IMR-90 (cell line): ENCODE results near the gene IL18. TPM values are rescaled to one million over a fixed set of nuclear protein-coding genes. Genes with fewer than 3 reads are reported as not detected.

ENCODE experiments used
- ATAC-seq: fragments of 200-7000 bp; cut with Tn5 transposase; 2 replicates; pipeline ENCODE4 v1.9.1; 2020; ENCODE audit warnings: low read depth, mild to moderate bottlenecking, moderate library complexity
- BruUV-seq: library from RNA; stranded (reverse); fragments of 400-500 nt; replicated peaks from 2 replicates; lab custom pipeline; 2021; lab: Mats Ljungman, UMichigan
- CTCF ChIA-PET: fragments of 300-600 bp; formaldehyde crosslinking; extraction: SDS; loops from one replicate; lab custom pipeline; 2021; ENCODE audit warnings: antibody characterized with exemption; lab: Yijun Ruan, JAX
- POLR2A ChIA-PET: fragments of 300-600 bp; sonication (Branson Sonifier 250); formaldehyde crosslinking; loops from one replicate; lab custom pipeline; 2022; ENCODE audit warnings: antibody characterized with exemption; ENCODE audit not compliant: unreplicated experiment; lab: Charles Lee
- DNase-seq: peaks from one replicate; pipeline ENCODE4 v3.0.0; 2013
- H2AFZ ChIP-seq: replicated peaks from 2 replicates; pipeline ENCODE3; 2013; ENCODE audit warnings: low read length, mild to moderate bottlenecking; ENCODE audit not compliant: poor library complexity
- H2AK5ac ChIP-seq: 2 replicates; pipeline ENCODE4 v1.6.1; 2013; ENCODE audit warnings: low read depth, low read length, inconsistent platforms
- H2AK9ac ChIP-seq: replicated peaks from 2 replicates; pipeline ENCODE3; 2013; ENCODE audit warnings: mild to moderate bottlenecking, low read depth, low read length, moderate library complexity; ENCODE audit not compliant: poor library complexity
- H2BK120ac ChIP-seq: 2 replicates; pipeline ENCODE4 v1.6.1; 2013; ENCODE audit warnings: low read depth, low read length, inconsistent platforms
- H2BK15ac ChIP-seq: 3 replicates; pipeline ENCODE4 v1.6.1; 2013; ENCODE audit warnings: low read depth, low read length, inconsistent platforms
- H2BK20ac ChIP-seq: 2 replicates; pipeline ENCODE4 v1.6.1; 2013; ENCODE audit warnings: low read depth, mild to moderate bottlenecking, inconsistent platforms, low read length, moderate library complexity
- H2BK5ac ChIP-seq: 2 replicates; pipeline ENCODE4 v1.6.1; 2013; ENCODE audit warnings: mild to moderate bottlenecking, low read depth, low read length, inconsistent platforms; ENCODE audit not compliant: poor library complexity, severe bottlenecking
- H3K14ac ChIP-seq: replicated peaks from 2 replicates; pipeline ENCODE4 v1.6.1; 2013; ENCODE audit warnings: low read depth, low read length, inconsistent platforms
- H3K18ac ChIP-seq: 2 replicates; pipeline ENCODE4 v1.6.1; 2013; ENCODE audit warnings: low read depth, low read length, control low read depth
- H3K23ac ChIP-seq: 2 replicates; pipeline ENCODE4 v1.6.1; 2013; ENCODE audit warnings: low read depth, low read length, inconsistent platforms
- H3K27ac ChIP-seq: 2 replicates; pipeline ENCODE4 v1.5.1; 2013; ENCODE audit warnings: mild to moderate bottlenecking, control low read depth, low read length; ENCODE audit not compliant: insufficient read depth
- H3K27me3 ChIP-seq: 2 replicates; pipeline ENCODE4 v1.6.1; 2013; ENCODE audit warnings: low read length; ENCODE audit not compliant: control insufficient read depth, insufficient read depth
- H3K36me3 ChIP-seq: 2 replicates; pipeline ENCODE4 v1.6.1; 2013; ENCODE audit warnings: low read length, mixed read lengths; ENCODE audit not compliant: control insufficient read depth, insufficient read depth
- H3K4ac ChIP-seq: 2 replicates; pipeline ENCODE4 v1.6.1; 2013; ENCODE audit warnings: low read depth, low read length, inconsistent platforms
- H3K4me1 ChIP-seq: 2 replicates; pipeline ENCODE4 v1.6.1; 2013; ENCODE audit warnings: low read length, mixed read lengths; ENCODE audit not compliant: control insufficient read depth, insufficient read depth
- H3K4me2 ChIP-seq: 2 replicates; pipeline ENCODE4 v1.6.1; 2013; ENCODE audit warnings: low read depth, mild to moderate bottlenecking, control low read depth, low read length, moderate library complexity
- H3K4me3 ChIP-seq: 2 replicates; pipeline ENCODE4 v1.5.1; 2013; ENCODE audit warnings: low read depth, mild to moderate bottlenecking, control low read depth, low read length, moderate library complexity; ENCODE audit not compliant: insufficient read depth
- H3K56ac ChIP-seq: 2 replicates; pipeline ENCODE4 v1.6.1; 2013; ENCODE audit warnings: low read length, inconsistent platforms; ENCODE audit not compliant: insufficient read depth; ENCODE audit errors: extremely low read depth
- H3K79me1 ChIP-seq, 2 experiments: 2 replicates each; pipeline ENCODE4 v1.6.1; 2013; ENCODE audit warnings: low read length in 2 of 2, inconsistent platforms in 1 of 2, low read depth in 1 of 2
- H3K9ac ChIP-seq: 2 replicates; pipeline ENCODE4 v1.6.1; 2013; ENCODE audit warnings: low read depth, low read length, control low read depth
- H3K9me1 ChIP-seq: 2 replicates; pipeline ENCODE4 v1.6.1; 2013; ENCODE audit warnings: low read length, inconsistent platforms; ENCODE audit not compliant: insufficient read depth
- H3K9me3 ChIP-seq: 2 replicates; pipeline ENCODE4 v1.6.1; 2013; ENCODE audit warnings: low read length; ENCODE audit not compliant: control insufficient read depth, insufficient read depth
- H4K20me1 ChIP-seq: 2 replicates; pipeline ENCODE4 v1.6.1; 2013; ENCODE audit warnings: low read length, inconsistent platforms; ENCODE audit not compliant: insufficient read depth
- H4K5ac ChIP-seq: 2 replicates; pipeline ENCODE4 v1.6.1; 2013; ENCODE audit warnings: mild to moderate bottlenecking, low read depth, low read length, control low read depth
- H4K8ac ChIP-seq, 2 experiments: 2 replicates each; pipeline ENCODE4 v1.6.1; 2013; ENCODE audit warnings: low read depth in 2 of 2, low read length in 2 of 2, control low read depth in 1 of 2, inconsistent platforms in 1 of 2
- H4K91ac ChIP-seq: 2 replicates; pipeline ENCODE4 v1.6.1; 2013; ENCODE audit warnings: low read depth, low read length, inconsistent platforms; ENCODE audit not compliant: insufficient read depth
- BHLHE40 ChIP-seq: fragments of 150-350 bp; IDR thresholded peaks from 2 replicates; pipeline ENCODE4 v1.6.1; 2016; ENCODE audit warnings: mild to moderate bottlenecking, low read depth, low read length
- CEBPB ChIP-seq: IDR thresholded peaks from 2 replicates; pipeline ENCODE4 v1.6.1; 2012; ENCODE audit warnings: low read depth, low read length, improper control_type of control experiment
- CHD1 ChIP-seq: IDR thresholded peaks from 2 replicates; pipeline ENCODE4 v1.6.1; 2012; ENCODE audit warnings: low read depth, low read length, improper control_type of control experiment
- CTCF ChIP-seq: conservative IDR thresholded peaks from 2 replicates; pipeline ENCODE4 v1.5.1; 2012; ENCODE audit warnings: mild to moderate bottlenecking, low read depth, low read length, improper control_type of control experiment
- ELK1 ChIP-seq: fragments of 150-350 bp; IDR thresholded peaks from 2 replicates; pipeline ENCODE4 v1.6.1; 2016; ENCODE audit warnings: low read depth, mild to moderate bottlenecking, low read length, moderate library complexity, borderline replicate concordance
- FOS ChIP-seq: fragments of 150-350 bp; IDR thresholded peaks from 2 replicates; pipeline ENCODE4 v1.6.1; 2016; ENCODE audit warnings: low read depth, low read length
- MAFK ChIP-seq: IDR thresholded peaks from 2 replicates; pipeline ENCODE4 v1.6.1; 2012; ENCODE audit warnings: low read depth, low read length, improper control_type of control experiment
- MAZ ChIP-seq: IDR thresholded peaks from 2 replicates; pipeline ENCODE4 v1.6.1; 2012; ENCODE audit warnings: low read depth, mild to moderate bottlenecking, low read length, improper control_type of control experiment, moderate library complexity, borderline replicate concordance
- MXI1 ChIP-seq: IDR thresholded peaks from 2 replicates; pipeline ENCODE4 v1.6.1; 2012; ENCODE audit warnings: low read depth, mild to moderate bottlenecking, low read length, moderate library complexity, borderline replicate concordance
- NFE2L2 ChIP-seq: fragments of 150-350 bp; IDR thresholded peaks from 2 replicates; pipeline ENCODE4 v1.6.1; 2016; ENCODE audit warnings: low read depth, mild to moderate bottlenecking, low read length
- POLR2A ChIP-seq: IDR thresholded peaks from 2 replicates; pipeline ENCODE4 v1.6.1; 2012; ENCODE audit warnings: mild to moderate bottlenecking, low read depth, low read length
- RAD21 ChIP-seq: IDR thresholded peaks from 2 replicates; pipeline ENCODE4 v1.6.1; 2012; ENCODE audit warnings: low read length, improper control_type of control experiment
- RCOR1 ChIP-seq: IDR thresholded peaks from 2 replicates; pipeline ENCODE4 v1.6.1; 2012; ENCODE audit warnings: mild to moderate bottlenecking, low read length, improper control_type of control experiment; ENCODE audit not compliant: insufficient replicate concordance
- RFX5 ChIP-seq: IDR thresholded peaks from 2 replicates; pipeline ENCODE4 v1.8.0; 2012; ENCODE audit warnings: low read depth, mild to moderate bottlenecking, low read length, moderate library complexity
- SMC3 ChIP-seq: fragments of 150-350 bp; IDR thresholded peaks from 2 replicates; pipeline ENCODE4 v1.6.1; 2016; ENCODE audit warnings: low read depth, mild to moderate bottlenecking, antibody characterized with exemption, low read length, moderate library complexity
- USF2 ChIP-seq: fragments of 150-350 bp; IDR thresholded peaks from 2 replicates; pipeline ENCODE4 v1.6.1; 2017; ENCODE audit warnings: mild to moderate bottlenecking, antibody characterized with exemption, low read length, low read depth
- WGBS, 2 experiments: methylation state at CpG; one replicate each; pipeline versions ENCODE4 v1.1.5 to v1.1.7; 2013; ENCODE audit warnings: missing lambda C conversion rate in 2 of 2; ENCODE audit not compliant: insufficient read length in 1 of 2; ENCODE audit errors: extremely low coverage in 2 of 2; 5-methylcytosine and 5-hydroxymethylcytosine counted together
- dilution Hi-C: fragments of 300-500 bp; cut with HindIII; formaldehyde crosslinking; loops from one replicate; pipeline ENCODE4 v1.14.3; 2018; ENCODE audit warnings: low sequenced_read_pairs; ENCODE audit not compliant: unreplicated experiment
- in situ Hi-C: fragments of 300-500 bp; cut with MboI; formaldehyde crosslinking; loops from 3 replicates; pipeline ENCODE4 v1.14.3; 2019; ENCODE audit warnings: low sequenced_read_pairs, inconsistent platforms, mixed read lengths
- intact Hi-C: fragments of 100-400 bp; cut with micrococcal nuclease; formaldehyde crosslinking; loops from 2 replicates; pipeline ENCODE4 v1.10.0; 2022
- polyA plus RNA-seq, 3 experiments: library from polyadenylated mRNA; depleted of rRNA; stranded (reverse); fragments of >200 nt; gene quantifications; 2 replicates each; pipeline ENCODE4 v1.2.3, GENCODE V29; 2012; ENCODE audit warnings: low replicate concordance in 1 of 3
- total RNA-seq: library from RNA; depleted of rRNA; stranded (reverse); fragments of >200 nt; gene quantifications from 2 replicates; pipeline ENCODE4 v1.2.3, GENCODE V29; 2012

Gene IL18
- total and polyA plus RNA-seq, 2 of the 4 experiments (the other 2 are of a cell fraction) = 0.54 to 0.96 TPM

GRCh38 chr11:112115386-112115785, 48.5 kb downstream of the IL18 start:
- H3K79me1 ChIP-seq = no peaks in the 10 kb centered on the region
- no peak overlapping the region for H2BK15ac ChIP-seq
- H2BK120ac ChIP-seq = no peak overlapping the region
- H3K14ac ChIP-seq = no peak overlapping the region
- no peak overlapping the region for H3K18ac ChIP-seq
- H4K5ac ChIP-seq = no peak overlapping the region
- no peaks in the 10 kb centered on the region for H3K9me1 ChIP-seq
- H2AK9ac ChIP-seq = no peak overlapping the region
- H3K9ac ChIP-seq = no peak overlapping the region
- BruUV-seq = no TSS peak
- 0 out of 2 replicates have a peak overlapping the region, but pooled peaks have one; percentile 71 for H2AK5ac ChIP-seq
- 0 out of 2 replicates have a peak overlapping the region, but pooled peaks have one; percentile 5 for H2BK20ac ChIP-seq
- H3K56ac ChIP-seq = no peak overlapping the region
- ChIA-PET POLR2A (no interaction called here), CTCF (no interaction called here)
- WGBS, 2 experiments = no CpG with 5 or more reads among the region's 5 CpGs
- no peak overlapping the region for H3K4me3 ChIP-seq
- TF ChIP-seq ELK1 (no peak), RCOR1 (no peak), SMC3 (no peak), CTCF (no peak), CEBPB (no peak), MAFK (no peak), BHLHE40 (no peak), CHD1 (no peak), MAZ (no peak), POLR2A (no peak), MXI1 (no peak), USF2 (no peak), FOS (no peak), NFE2L2 (no peak), RFX5 (no peak), RAD21 (no peak)
- peak overlapping the region; percentile 27; the same call in 1 of the 2 replicates for H3K4ac ChIP-seq
- no peak overlapping the region for H4K91ac ChIP-seq
- H3K4me1 ChIP-seq = peaks cover 5% of the 10 kb centered on the region; the same call in 1 of the 2 replicates
- H2AFZ ChIP-seq = no peak overlapping the region
- H3K9me3 ChIP-seq = no peaks in the 10 kb centered on the region
- H3K4me2 ChIP-seq = no peak overlapping the region
- no peak overlapping the region for H3K23ac ChIP-seq
- H3K27ac ChIP-seq = no peak overlapping the region
- in situ Hi-C loops (loop anchor here (5.0 to 25.0 kb wide), 3 partner anchors 37 to 1172 kb away; no protein-coding TSS in a partner anchor), dilution Hi-C loops (no loop called here), intact Hi-C loops (loop anchor here (10.0 kb wide), 1 partner anchor 1169 kb away; no protein-coding TSS in a partner anchor)
- H2BK5ac ChIP-seq = no peak overlapping the region
- no peaks in the 10 kb centered on the region for H3K27me3 ChIP-seq
- DNase-seq = no peak
- H3K36me3 ChIP-seq = no peaks in the 10 kb centered on the region
- H4K8ac ChIP-seq = no peak overlapping the region
- no peak for ATAC-seq
- no peaks in the 10 kb centered on the region for H4K20me1 ChIP-seq
